Endothelial cell of coronary artery (primary cell): Measurements from ENCODE around the gene SF3B3. TPM values are rescaled to one million over a fixed set of nuclear protein-coding genes. Genes with fewer than 3 reads are reported as not detected.

Experiments
- total RNA-seq: library from RNA; depleted of rRNA; stranded (reverse); fragments of >200 nt; gene quantifications from 2 replicates; pipeline ENCODE4 v1.2.3, GENCODE V29; 2014

SF3B3 gene
- total RNA-seq: 72.9 and 82.5 TPM in 2 replicates

GRCh38 chr16:70523743-70524398, at the start of gene SF3B3:
SF3B3 (plus strand) TSS chr16:70523816; CDS start chr16:70526657, 2,841 bp downstream.

GRCh38 chr16:70523076-70523742, 407 bp upstream of the SF3B3 start, which contains the start of gene COG4:
COG4 (minus strand) TSS chr16:70523554; CDS start chr16:70523543, 11 bp downstream.

Other genes starting within 250 kb of the SF3B3 start
- 82.2 and 138 TPM in 2 replicates for gene AARS1, start 234.3 kb upstream of the SF3B3 start, total RNA-seq
- gene DDX19B, start 224.6 kb upstream of the SF3B3 start, total RNA-seq: 15.2 and 23.9 TPM in 2 replicates
- gene DDX19A, start 176.9 kb upstream of the SF3B3 start, total RNA-seq: 31.9 and 36.5 TPM in 2 replicates
- 32.3 and 42.5 TPM in 2 replicates for gene ST3GAL2, start 84.7 kb upstream of the SF3B3 start, total RNA-seq
- gene FCSK, start 69.2 kb upstream of the SF3B3 start, total RNA-seq: 7.3 and 10.0 TPM in 2 replicates
- 52.7 and 75.7 TPM in 2 replicates for gene COG4, start 262 bp upstream of the SF3B3 start, total RNA-seq
- gene IL34, start 122.7 kb downstream of the SF3B3 start, total RNA-seq: 0.63 and 0.75 TPM in 2 replicates
- gene MTSS2, start 162.2 kb downstream of the SF3B3 start, total RNA-seq: 6.7 and 16.6 TPM in 2 replicates